ENCODE data around the gene RSPH6A.

- TF ChIP-seq EZH2 (IDR thresholded peaks at IDR 0.05; ENCODE audit: insufficient read depth, poor library complexity, severe bottlenecking) (no peak), EZH2phosphoT487 (IDR thresholded peaks at IDR 0.05; ENCODE audit: insufficient read depth, low read depth) (no peak)
Observed at GRCh38 chr19:45785781-45786532, 29.2 kb downstream of the RSPH6A start.

All from GM23248 (cell line).